T-cell (primary cell): ENCODE results near the gene LRRIQ4. TPM values are rescaled to one million over a fixed set of nuclear protein-coding genes. Genes with fewer than 3 reads are reported as not detected.

Experiments used
- ATAC-seq, 4 experiments: fragments of 200-7000 bp in 3 of 4; fragments of 150-1000 bp in 1 of 4; cut with Tn5 transposase; replicated peaks in 1 of 4; 1 replicate in 3 of 4; 2 replicates in 1 of 4; pipeline ENCODE4 v1.10.0; 2021; ENCODE audit warnings: moderate library complexity in 3 of 4, mild to moderate bottlenecking in 2 of 4, moderate number of reproducible peaks in 1 of 4
- CTCF ChIA-PET, 2 donors: fragments of 300-600 bp; sonication (Branson Sonifier 250); formaldehyde crosslinking; loops; one replicate each; lab custom pipeline; 2022; ENCODE audit warnings: antibody characterized with exemption in 2 of 2; lab: Charles Lee
- POLR2A ChIA-PET, 2 donors: fragments of 300-600 bp; sonication (Branson Sonifier 250); formaldehyde crosslinking; loops; one replicate each; lab custom pipeline; 2022; ENCODE audit warnings: antibody characterized with exemption in 2 of 2; lab: Charles Lee
- DNase-seq, 35 experiments: peaks; one replicate each; pipeline versions ENCODE4 v3.0.0 to v3.0.0-alpha.2; 2013 to 2023
- H3K27ac ChIP-seq: one replicate; pipeline ENCODE4 v1.5.1; 2013; ENCODE audit warnings: low read length
- H3K27me3 ChIP-seq, 2 experiments: replicated peaks in 1 of 2; 1 replicate in 1 of 2; 2 replicates in 1 of 2; pipeline versions ENCODE4 v1.6.1 to v1.7.0; 2013; ENCODE audit warnings: low read length in 1 of 2, mixed read lengths in 1 of 2; ENCODE audit not compliant: control insufficient read depth in 2 of 2, insufficient read depth in 2 of 2; ENCODE audit errors: extremely low read depth in 1 of 2
- H3K36me3 ChIP-seq, 2 donors: 1 replicate in 1 of 2; 2 replicates in 1 of 2; pipeline versions ENCODE4 v1.6.1 to v1.7.0; 2013; ENCODE audit warnings: low read length in 1 of 2; ENCODE audit not compliant: control insufficient read depth in 2 of 2, insufficient read depth in 1 of 2; ENCODE audit errors: extremely low read depth in 1 of 2
- H3K4me1 ChIP-seq, 2 experiments: 1 replicate in 1 of 2; 2 replicates in 1 of 2; pipeline versions ENCODE4 v1.6.1 to v1.7.0; 2013; ENCODE audit warnings: low read length in 2 of 2, mixed read lengths in 1 of 2; ENCODE audit not compliant: insufficient read depth in 2 of 2, control insufficient read depth in 1 of 2; ENCODE audit errors: extremely low read depth in 1 of 2
- H3K4me3 ChIP-seq, 2 donors: 1 replicate in 1 of 2; 2 replicates in 1 of 2; pipeline versions ENCODE4 v1.5.1 to v1.7.0; 2013; ENCODE audit warnings: mild to moderate bottlenecking in 2 of 2, low read length in 1 of 2, moderate library complexity in 1 of 2; ENCODE audit not compliant: control insufficient read depth in 1 of 2; ENCODE audit errors: extremely low read depth in 1 of 2
- H3K9me3 ChIP-seq: 2 replicates; pipeline ENCODE4 v1.7.0; 2013
- H3K27ac Mint-ChIP-seq, 2 donors: one replicate each; pipeline ENCODE4 v1.8.0; 2020 to 2021; ENCODE audit warnings: mild to moderate bottlenecking in 2 of 2, mixed read lengths in 2 of 2
- H3K27me3 Mint-ChIP-seq, 2 donors: one replicate each; pipeline ENCODE4 v1.8.0; 2021 to 2022; ENCODE audit warnings: mixed read lengths in 2 of 2
- H3K36me3 Mint-ChIP-seq: one replicate; pipeline ENCODE4 v1.8.0; 2021; ENCODE audit warnings: mixed read lengths
- H3K4me1 Mint-ChIP-seq, 3 donors: one replicate each; pipeline ENCODE4 v1.8.0; 2020 to 2022; ENCODE audit warnings: mixed read lengths in 3 of 3, mild to moderate bottlenecking in 1 of 3
- H3K4me3 Mint-ChIP-seq, 3 donors: one replicate each; pipeline ENCODE4 v1.8.0; 2020 to 2022; ENCODE audit warnings: mild to moderate bottlenecking in 3 of 3, mixed read lengths in 3 of 3, moderate library complexity in 3 of 3
- H3K9me3 Mint-ChIP-seq, 3 donors: one replicate each; pipeline ENCODE4 v1.8.0; 2020 to 2022; ENCODE audit warnings: mixed read lengths in 3 of 3
- WGBS: methylation state at CpG from one replicate; pipeline ENCODE4 v1.1.5; 2013; ENCODE audit warnings: missing lambda C conversion rate; ENCODE audit not compliant: insufficient coverage; 5-methylcytosine and 5-hydroxymethylcytosine counted together
- total RNA-seq, 35 experiments: library from RNA in 6 of 35; stranded (reverse) in 6 of 35; fragments of 120-200 nt in 1 of 35; gene quantifications; one replicate each; pipeline versions ENCODE4 v1.2.1 to v1.2.4 and lab custom pipeline; 2013 to 2026

The LRRIQ4 gene
- total RNA-seq, 5 donors from 2014 or later (not counting 1 experiment from before 2014, with no cell fraction given): not detected

- peaks cover 26 to 39% of the 10 kb centered on the region in 2 experiments for H3K4me1 ChIP-seq
- peaks cover 45 to 53% (median 45%) of the 10 kb centered on the region in 3 donors for H3K4me1 Mint-ChIP-seq
- 79% methylated on average over 2 of the region's 3 CpGs for WGBS
- no peak overlapping the region for H3K27ac ChIP-seq
- no peak overlapping the region for H3K4me3 Mint-ChIP-seq
- CTCF ChIA-PET: interaction anchor here (0.6 to 0.7 kb wide), 4 partner anchors 153 to 793 kb away, joined by 4 to 5 read pairs (median 4); no protein-coding TSS in a partner anchor
- POLR2A ChIA-PET: no interaction called here
- peaks cover 0 to 3% of the 10 kb centered on the region in 2 donors for H3K27me3 Mint-ChIP-seq
- ATAC-seq (no peak), DNase-seq (no peak)
- no peaks in the 10 kb centered on the region for H3K36me3 ChIP-seq
- no peak overlapping the region for H3K27ac Mint-ChIP-seq
- no peaks in the 10 kb centered on the region for H3K9me3 ChIP-seq
- H3K4me3 ChIP-seq: no peak overlapping the region
- no peaks in the 10 kb centered on the region for H3K9me3 Mint-ChIP-seq
- peaks cover 0 to 4% of the 10 kb centered on the region in 2 experiments for H3K27me3 ChIP-seq
- no peaks in the 10 kb centered on the region for H3K36me3 Mint-ChIP-seq
Measured at GRCh38 chr3:169867584-169868210, 55.0 kb downstream of the LRRIQ4 start.

- H3K36me3 ChIP-seq: no peaks in the 10 kb centered on the region
- H3K27me3 Mint-ChIP-seq: peaks cover 0 to 3% of the 10 kb centered on the region in 2 donors
- ChIA-PET CTCF (no interaction called here), POLR2A (no interaction called here)
- ATAC-seq (no peak), DNase-seq (no peak)
- no peak overlapping the region for H3K27ac ChIP-seq
- peaks cover 0 to 4% of the 10 kb centered on the region in 2 experiments for H3K27me3 ChIP-seq
- H3K9me3 ChIP-seq: no peaks in the 10 kb centered on the region
- no peak overlapping the region for H3K4me3 ChIP-seq
- H3K4me1 ChIP-seq: peaks cover 25 to 37% of the 10 kb centered on the region in 2 experiments
- peaks cover 43 to 48% (median 43%) of the 10 kb centered on the region in 3 donors for H3K4me1 Mint-ChIP-seq
- H3K27ac Mint-ChIP-seq: no peak overlapping the region
- H3K9me3 Mint-ChIP-seq: no peaks in the 10 kb centered on the region
- WGBS: 92% methylated on average over 1 of the region's 2 CpGs
- no peaks in the 10 kb centered on the region for H3K36me3 Mint-ChIP-seq
- no peak overlapping the region for H3K4me3 Mint-ChIP-seq
Measured at GRCh38 chr3:169868369-169868768, 55.7 kb downstream of the LRRIQ4 start.

GRCh38 chr3:169869484-169870220 lies 57.0 kb downstream of the LRRIQ4 start, which contains the start of gene LRRC31:
TSS of gene LRRC31 (minus strand) at chr3:169869935. CDS start at chr3:169869807, 128 bp downstream.
- ChIA-PET CTCF (interaction anchor here in 1 of 2 donors (1.6 kb wide), 1 partner anchor 13 kb away, joined by 4 read pairs; no protein-coding TSS in a partner anchor), POLR2A (no interaction called here)
- no peaks in the 10 kb centered on the region for H3K36me3 ChIP-seq
- H3K4me3 ChIP-seq: no peak within 1 kb of the TSS
- no peak for ATAC-seq
- Mint-ChIP-seq H3K27me3 (peaks cover 0 to 1% of the 10 kb centered on the region in 2 donors), H3K9me3 (no peaks in the 10 kb centered on the region), H3K4me1 (peaks cover 32 to 37% (median 32%) of the 10 kb centered on the region in 3 donors), H3K4me3 (peak within 1 kb of the TSS in 1 of 3 donors; percentile 9), H3K27ac (peak within 1 kb of the TSS; percentile 25 to 62), H3K36me3 (no peaks in the 10 kb centered on the region)
- no CpG with 5 or more reads among the region's 2 CpGs for WGBS
- H3K4me1 ChIP-seq: peaks cover 20 to 25% of the 10 kb centered on the region in 2 experiments
- no peak for DNase-seq
- no peaks in the 10 kb centered on the region for H3K9me3 ChIP-seq
- H3K27me3 ChIP-seq: peaks cover 0 to 4% of the 10 kb centered on the region in 2 experiments
- no peak within 1 kb of the TSS for H3K27ac ChIP-seq

- ATAC-seq: peak; percentile 61 to 89 (median 84)
- peak overlapping the region in 1 of 2 donors; percentile 20 for H3K4me3 ChIP-seq
- H3K9me3 Mint-ChIP-seq: no peaks in the 10 kb centered on the region
- no peak overlapping the region for H3K27ac ChIP-seq
- peaks cover 0 to 3% of the 10 kb centered on the region in 2 donors for H3K27me3 Mint-ChIP-seq
- H3K27me3 ChIP-seq: peaks cover 0 to 3% of the 10 kb centered on the region in 2 experiments
- ChIA-PET CTCF (interaction anchor here (0.5 to 1.6 kb wide), 4 partner anchors 15 to 155 kb away, joined by 4 to 6 read pairs (median 5); no protein-coding TSS in a partner anchor), POLR2A (interaction anchor here in 1 of 2 donors (0.6 kb wide), 1 partner anchor 584 kb away, joined by 3 read pairs; no protein-coding TSS in a partner anchor)
- peak in 16 of 35 experiments; percentile 3 to 31 (median 8) for DNase-seq
- peaks cover 9 to 13% of the 10 kb centered on the region in 2 experiments for H3K4me1 ChIP-seq
- H3K27ac Mint-ChIP-seq: peak overlapping the region; percentile 36 to 75
- no peaks in the 10 kb centered on the region for H3K36me3 Mint-ChIP-seq
- peaks cover 20 to 24% (median 21%) of the 10 kb centered on the region in 3 donors for H3K4me1 Mint-ChIP-seq
- WGBS: 63% methylated on average over 1 of the region's 2 CpGs
- no peaks in the 10 kb centered on the region for H3K9me3 ChIP-seq
- H3K4me3 Mint-ChIP-seq: peak overlapping the region in 1 of 3 donors; percentile 63
- no peaks in the 10 kb centered on the region for H3K36me3 ChIP-seq
Measured at GRCh38 chr3:169871129-169871886, 58.6 kb downstream of the LRRIQ4 start.

- ATAC-seq: no peak
Measured at GRCh38 chr3:169879013-169879557, 66.4 kb downstream of the LRRIQ4 start.

More at GRCh38 chr3:169879013-169879557, 66.4 kb downstream of the LRRIQ4 start:
- H3K36me3 Mint-ChIP-seq: no peaks in the 10 kb centered on the region
- H3K27ac Mint-ChIP-seq: no peak overlapping the region
- peaks cover 1 to 13% (median 9%) of the 10 kb centered on the region in 3 donors for H3K4me1 Mint-ChIP-seq
- POLR2A ChIA-PET: no interaction called here
- Histone ChIP-seq H3K4me3 (no peak overlapping the region), H3K4me1 (peaks cover 2 to 5% of the 10 kb centered on the region in 2 experiments), H3K27ac (no peak overlapping the region), H3K36me3 (no peaks in the 10 kb centered on the region), H3K9me3 (no peaks in the 10 kb centered on the region), H3K27me3 (peaks cover 0 to 12% of the 10 kb centered on the region in 2 experiments)
- H3K4me3 Mint-ChIP-seq: no peak overlapping the region
- 70% methylated on average over 3 of the region's 8 CpGs for WGBS
- CTCF ChIA-PET: no interaction called here
- H3K27me3 Mint-ChIP-seq: peaks cover 0 to 3% of the 10 kb centered on the region in 2 donors
- DNase-seq: no peak
- H3K9me3 Mint-ChIP-seq: no peaks in the 10 kb centered on the region
